PC-3 (cell line): ENCODE measurements around the gene XAF1.

Source experiments
- EZH2 ChIP-seq: fragments of 300-600 bp; sonication (generic); IDR thresholded peaks from one replicate; pipeline ENCODE4 v1.6.1; 2017; ENCODE audit warnings: antibody characterized with exemption, mild to moderate bottlenecking, low read length; ENCODE audit not compliant: unreplicated experiment
- TF ChIP-seq, protein P1 (sequence below): fragments of 300-600 bp; sonication (generic); conservative IDR thresholded peaks from 2 replicates; pipeline ENCODE4 v1.5.1; 2017; ENCODE audit warnings: antibody characterized with exemption, low read depth, mild to moderate bottlenecking, low read length

DNA sequence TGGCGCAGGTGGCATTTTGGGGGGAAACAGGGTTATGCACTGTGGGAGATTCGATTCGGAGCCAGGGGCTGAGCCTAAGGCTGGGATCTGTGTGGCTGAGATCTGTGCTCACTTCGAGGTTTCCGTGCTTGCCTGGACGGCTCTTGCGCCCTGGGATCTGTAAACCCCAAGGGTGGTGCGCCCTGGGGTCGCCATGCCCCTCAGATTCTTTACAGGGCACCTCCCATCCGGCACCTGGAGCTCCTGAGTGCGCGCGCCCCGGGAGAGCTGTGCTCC lies 43.1 kb upstream of the XAF1 start:
- TF ChIP-seq, protein P1, sequence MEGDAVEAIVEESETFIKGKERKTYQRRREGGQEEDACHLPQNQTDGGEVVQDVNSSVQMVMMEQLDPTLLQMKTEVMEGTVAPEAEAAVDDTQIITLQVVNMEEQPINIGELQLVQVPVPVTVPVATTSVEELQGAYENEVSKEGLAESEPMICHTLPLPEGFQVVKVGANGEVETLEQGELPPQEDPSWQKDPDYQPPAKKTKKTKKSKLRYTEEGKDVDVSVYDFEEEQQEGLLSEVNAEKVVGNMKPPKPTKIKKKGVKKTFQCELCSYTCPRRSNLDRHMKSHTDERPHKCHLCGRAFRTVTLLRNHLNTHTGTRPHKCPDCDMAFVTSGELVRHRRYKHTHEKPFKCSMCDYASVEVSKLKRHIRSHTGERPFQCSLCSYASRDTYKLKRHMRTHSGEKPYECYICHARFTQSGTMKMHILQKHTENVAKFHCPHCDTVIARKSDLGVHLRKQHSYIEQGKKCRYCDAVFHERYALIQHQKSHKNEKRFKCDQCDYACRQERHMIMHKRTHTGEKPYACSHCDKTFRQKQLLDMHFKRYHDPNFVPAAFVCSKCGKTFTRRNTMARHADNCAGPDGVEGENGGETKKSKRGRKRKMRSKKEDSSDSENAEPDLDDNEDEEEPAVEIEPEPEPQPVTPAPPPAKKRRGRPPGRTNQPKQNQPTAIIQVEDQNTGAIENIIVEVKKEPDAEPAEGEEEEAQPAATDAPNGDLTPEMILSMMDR = no peak
- no peak for TF ChIP-seq EZH2
